Tibial nerve (tissue), 4 donors: ENCODE data around the gene CHST13. TPM values are rescaled to one million over a fixed set of nuclear protein-coding genes. Genes with fewer than 3 reads are reported as not detected.

Experiments
- DNase-seq, 2 donors: peaks; one replicate each; pipeline ENCODE4 v3.0.0-alpha.2; 2019; ENCODE audit warnings: low spot score in 2 of 2
- H3K27ac ChIP-seq, 4 donors: fragments of 200-600 bp; sonication (generic) in 3 of 4; one replicate each; pipeline ENCODE4 v1.5.1; 2017 to 2019; ENCODE audit warnings: mild to moderate bottlenecking in 1 of 4
- H3K27me3 ChIP-seq, 2 donors: fragments of 200-600 bp; sonication (generic) in 1 of 2; one replicate each; pipeline versions ENCODE4 v1.5.1 to v1.6.0; 2017 to 2019
- H3K36me3 ChIP-seq, 3 donors: fragments of 200-600 bp; sonication (generic); one replicate each; pipeline ENCODE4 v1.5.1; 2018 to 2019
- H3K4me1 ChIP-seq, 4 donors: fragments of 200-600 bp; sonication (generic) in 3 of 4; one replicate each; pipeline ENCODE4 v1.5.1; 2017 to 2019
- H3K4me3 ChIP-seq, 4 donors: fragments of 200-600 bp; sonication (generic) in 3 of 4; one replicate each; pipeline ENCODE4 v1.5.1; 2017 to 2019; ENCODE audit warnings: mild to moderate bottlenecking in 1 of 4, moderate library complexity in 1 of 4
- H3K9me3 ChIP-seq, 4 donors: fragments of 200-600 bp; sonication (generic) in 3 of 4; one replicate each; pipeline ENCODE4 v1.5.1; 2017 to 2019
- CTCF ChIP-seq, 5 experiments: fragments of 200-600 bp in 3 of 5; fragments of 450-650 bp in 2 of 5; sonication (generic) in 3 of 5; IDR thresholded peaks; one replicate each; pipeline ENCODE4 v1.5.1; 2016 to 2019; ENCODE audit warnings: antibody characterized with exemption in 5 of 5, mild to moderate bottlenecking in 3 of 5, moderate library complexity in 2 of 5
- EP300 ChIP-seq, 2 donors: sonication (generic); formaldehyde crosslinking; IDR thresholded peaks; one replicate each; pipeline ENCODE4 v1.6.1; 2017; ENCODE audit warnings: antibody characterized with exemption in 2 of 2, mild to moderate bottlenecking in 1 of 2
- POLR2A ChIP-seq, 2 donors: fragments of 450-650 bp; IDR thresholded peaks; one replicate each; pipeline ENCODE4 v1.6.1; 2017; ENCODE audit warnings: antibody characterized with exemption in 2 of 2, mild to moderate bottlenecking in 2 of 2, moderate library complexity in 2 of 2
- WGBS, 2 donors: methylation state at CpG; one replicate each; pipeline ENCODE4 v1.1.5; 2018; 5-methylcytosine and 5-hydroxymethylcytosine counted together
- total RNA-seq, 4 donors: library from RNA; depleted of rRNA; stranded (reverse); fragments of >200 nt; gene quantifications; one replicate each; pipeline ENCODE4 v1.1.0, GENCODE V29; 2016

The CHST13 gene
- total RNA-seq, 4 donors from 2014 or later = 1.0 to 7.2 (median 1.1) TPM; not detected in 1

- H3K27me3 ChIP-seq = peaks cover 0 to 5% of the 10 kb centered on the region in 2 donors
- WGBS, 2 donors = 61 to 69% methylated on average over 11 to 18 of the region's 18 CpGs
- no peak for DNase-seq
Measured at GRCh38 chr3:126509597-126510307, 14.2 kb upstream of the CHST13 start.

GRCh38 chr3:126510308-126510910, 13.5 kb upstream of the CHST13 start:
- no peaks in the 10 kb centered on the region for H3K9me3 ChIP-seq
- no peak overlapping the region for H3K27ac ChIP-seq
- TF ChIP-seq POLR2A (IDR thresholded peaks at IDR 0.05) (no peak), EP300 (IDR thresholded peaks at IDR 0.05) (no peak), CTCF (IDR thresholded peaks at IDR 0.05) (no peak)
- no peaks in the 10 kb centered on the region for H3K36me3 ChIP-seq
- H3K4me1 ChIP-seq = peaks cover 0 to 5% (median 0%) of the 10 kb centered on the region in 4 donors
- 72 to 82% methylated on average over 22 of the region's 22 CpGs for WGBS, 2 donors
- no peak for DNase-seq
- H3K4me3 ChIP-seq = no peak overlapping the region
- no peaks in the 10 kb centered on the region for H3K27me3 ChIP-seq

More at GRCh38 chr3:126509597-126510307, 14.2 kb upstream of the CHST13 start:
- H3K27ac ChIP-seq = no peak overlapping the region
- no peak overlapping the region for H3K4me3 ChIP-seq
- no peaks in the 10 kb centered on the region for H3K9me3 ChIP-seq
- H3K4me1 ChIP-seq = peaks cover 0 to 5% (median 0%) of the 10 kb centered on the region in 4 donors
- no peak for TF ChIP-seq EP300 (IDR thresholded peaks at IDR 0.05)
- no peak for TF ChIP-seq CTCF (IDR thresholded peaks at IDR 0.05)
- TF ChIP-seq POLR2A (IDR thresholded peaks at IDR 0.05) = no peak
- H3K36me3 ChIP-seq = no peaks in the 10 kb centered on the region

DNA sequence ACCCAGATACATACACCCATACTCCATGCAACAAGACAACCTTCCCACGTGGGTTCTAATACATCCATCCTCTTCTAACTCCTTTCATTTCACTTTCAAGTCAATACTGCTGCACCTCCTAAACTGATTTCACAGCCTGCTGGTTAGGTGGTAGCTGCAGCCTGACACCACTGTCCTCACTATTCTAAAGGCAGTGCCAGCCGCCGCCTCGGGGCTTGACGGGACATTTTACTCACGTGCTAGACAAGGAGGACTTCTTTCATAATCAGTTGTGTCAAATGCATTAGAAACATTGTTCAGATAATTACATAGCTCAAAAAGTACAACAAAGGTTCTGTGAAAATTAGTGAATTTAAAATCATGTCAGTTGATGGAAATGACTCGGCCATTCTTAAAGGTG, 12.7 kb upstream of the CHST13 start:
- WGBS, 2 donors = 67 to 72% methylated on average over 7 of the region's 7 CpGs
- no peaks in the 10 kb centered on the region for H3K27me3 ChIP-seq
- TF ChIP-seq POLR2A (IDR thresholded peaks at IDR 0.05) (no peak), EP300 (IDR thresholded peaks at IDR 0.05) (no peak), CTCF (IDR thresholded peaks at IDR 0.05) (no peak)
- no peak overlapping the region for H3K4me3 ChIP-seq
- no peaks in the 10 kb centered on the region for H3K36me3 ChIP-seq
- no peak overlapping the region for H3K27ac ChIP-seq
- peaks cover 0 to 5% (median 0%) of the 10 kb centered on the region in 4 donors for H3K4me1 ChIP-seq
- H3K9me3 ChIP-seq = no peaks in the 10 kb centered on the region
- no peak for DNase-seq

DNA sequence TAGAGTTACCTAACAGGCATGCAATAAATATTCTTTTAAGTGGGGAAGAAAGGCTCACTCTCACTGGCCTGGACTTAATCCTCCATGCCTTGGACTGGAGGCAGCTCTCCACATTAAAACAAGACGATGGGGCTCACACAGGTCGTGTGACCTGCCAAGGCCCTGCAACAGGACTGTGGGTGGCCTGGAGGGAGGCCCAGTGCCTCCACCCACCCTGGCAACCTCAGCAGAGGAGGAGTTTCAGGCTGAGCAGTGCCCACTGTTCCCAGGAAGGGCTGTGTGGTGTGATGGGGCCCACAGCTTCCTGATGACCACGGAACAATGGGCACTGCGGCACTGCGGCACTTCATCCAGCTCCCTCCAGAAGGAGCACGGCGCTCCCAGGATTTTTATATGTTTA, 11.9 kb upstream of the CHST13 start:
- Histone ChIP-seq H3K4me3 (no peak overlapping the region), H3K36me3 (no peaks in the 10 kb centered on the region), H3K27me3 (no peaks in the 10 kb centered on the region), H3K27ac (no peak overlapping the region), H3K9me3 (no peaks in the 10 kb centered on the region), H3K4me1 (peaks cover 0 to 5% (median 0%) of the 10 kb centered on the region in 4 donors)
- WGBS, 2 donors = 65 to 69% methylated on average over 6 to 7 of the region's 7 CpGs
- no peak for TF ChIP-seq POLR2A (IDR thresholded peaks at IDR 0.05)
- no peak for TF ChIP-seq EP300 (IDR thresholded peaks at IDR 0.05)
- TF ChIP-seq CTCF (IDR thresholded peaks at IDR 0.05) = no peak
- DNase-seq = no peak
